Common myeloid progenitor, CD34-positive (primary cell): Measurements from ENCODE around the gene FAM53A.

Experiments used
- CTCF ChIA-PET: fragments of 350-600 bp; sonication (Branson Sonifier 250); formaldehyde crosslinking; loops from one replicate; lab custom pipeline; 2021; ENCODE audit warnings: antibody characterized with exemption; lab: Charles Lee
- POLR2A ChIA-PET: fragments of 350-600 bp; sonication (Branson Sonifier 250); formaldehyde crosslinking; loops from one replicate; lab custom pipeline; 2021; ENCODE audit warnings: antibody characterized with exemption; lab: Charles Lee
- DNase-seq, 3 donors: peaks; one replicate each; pipeline versions ENCODE4 v3.0.0 to v3.0.0-alpha.2; 2013
- H3K27ac ChIP-seq, 2 experiments: 1 replicate in 1 of 2; 2 replicates in 1 of 2; pipeline ENCODE4 v1.7.0; 2013; ENCODE audit warnings: inconsistent platforms in 2 of 2, low read length in 2 of 2, mild to moderate bottlenecking in 2 of 2, low read depth in 1 of 2, moderate library complexity in 1 of 2; ENCODE audit not compliant: severe bottlenecking in 2 of 2, insufficient read depth in 1 of 2, poor library complexity in 1 of 2
- H3K27me3 ChIP-seq, 5 experiments: replicated peaks in 2 of 5; 1 replicate in 3 of 5; 2 replicates in 2 of 5; pipeline versions ENCODE4 v1.6.1 to v1.7.0; 2013; ENCODE audit warnings: low read length in 4 of 5, mild to moderate bottlenecking in 2 of 5, moderate library complexity in 2 of 5, inconsistent platforms in 1 of 5; ENCODE audit not compliant: insufficient read depth in 5 of 5, control insufficient read depth in 4 of 5
- H3K36me3 ChIP-seq, 4 experiments: 1 replicate in 2 of 4; 2 replicates in 2 of 4; pipeline versions ENCODE4 v1.6.1 to v1.7.0; 2013; ENCODE audit warnings: low read length in 3 of 4, control low read depth in 1 of 4, mild to moderate bottlenecking in 1 of 4; ENCODE audit not compliant: control insufficient read depth in 4 of 4, insufficient read depth in 4 of 4
- H3K4me1 ChIP-seq, 4 experiments: 1 replicate in 3 of 4; 2 replicates in 1 of 4; pipeline versions ENCODE4 v1.6.1 to v1.7.1; 2013; ENCODE audit warnings: low read length in 3 of 4, mild to moderate bottlenecking in 3 of 4, control low read depth in 1 of 4, inconsistent platforms in 1 of 4, moderate library complexity in 1 of 4; ENCODE audit not compliant: control insufficient read depth in 4 of 4, insufficient read depth in 4 of 4; ENCODE audit errors: control extremely low read depth in 1 of 4
- H3K4me3 ChIP-seq, 7 experiments: 1 replicate in 4 of 7; 2 replicates in 3 of 7; pipeline versions ENCODE4 v1.5.1 to v1.7.0; 2013; ENCODE audit warnings: mild to moderate bottlenecking in 7 of 7, low read length in 6 of 7, moderate library complexity in 6 of 7, inconsistent platforms in 2 of 7, low read depth in 2 of 7, control low read depth in 1 of 7; ENCODE audit not compliant: insufficient read depth in 4 of 7, control insufficient read depth in 1 of 7; ENCODE audit errors: extremely low read depth in 1 of 7
- H3K9me3 ChIP-seq, 5 experiments: 1 replicate in 4 of 5; 2 replicates in 1 of 5; pipeline versions ENCODE4 v1.6.1 to v1.7.1; 2013; ENCODE audit warnings: low read length in 4 of 5, mild to moderate bottlenecking in 2 of 5, inconsistent platforms in 1 of 5, low read depth in 1 of 5, moderate library complexity in 1 of 5; ENCODE audit not compliant: control insufficient read depth in 4 of 5, insufficient read depth in 2 of 5; ENCODE audit errors: control extremely low read depth in 1 of 5
- WGBS: methylation state at CpG from one replicate; pipeline ENCODE4 v1.1.5; 2013; ENCODE audit not compliant: insufficient coverage; 5-methylcytosine and 5-hydroxymethylcytosine counted together

FAM53A gene

GRCh38 chr4:1660948-1661677 is 23.0 kb downstream of the FAM53A start:
- DNase-seq: no peak
- WGBS: 94% methylated on average over 15 of the region's 25 CpGs
- POLR2A ChIA-PET: no interaction called here
- Histone ChIP-seq H3K4me3 (no peak overlapping the region), H3K27me3 (no peaks in the 10 kb centered on the region), H3K36me3 (peaks cover 0 to 4% (median 1%) of the 10 kb centered on the region in 4 experiments), H3K9me3 (no peaks in the 10 kb centered on the region), H3K4me1 (no peaks in the 10 kb centered on the region), H3K27ac (no peak overlapping the region)
- CTCF ChIA-PET: interaction anchor here (0.9 kb wide), 1 partner anchor 32 kb away, joined by 3 read pairs; no protein-coding TSS in a partner anchor

GRCh38 chr4:1659104-1660043 is 24.7 kb downstream of the FAM53A start:
- CTCF ChIA-PET: interaction anchor here (1.2 kb wide), 1 partner anchor 307 kb away, joined by 3 read pairs; no protein-coding TSS in a partner anchor
- Histone ChIP-seq H3K27ac (no peak overlapping the region), H3K4me1 (no peaks in the 10 kb centered on the region), H3K4me3 (no peak overlapping the region), H3K27me3 (no peaks in the 10 kb centered on the region), H3K9me3 (no peaks in the 10 kb centered on the region), H3K36me3 (peaks cover 0 to 4% (median 1%) of the 10 kb centered on the region in 4 experiments)
- no peak for DNase-seq
- POLR2A ChIA-PET: no interaction called here
- WGBS: 96% methylated on average over 37 of the region's 39 CpGs

GRCh38 chr4:1658581-1658980 is 25.5 kb downstream of the FAM53A start:
- ChIA-PET CTCF (interaction anchor here (0.8 to 1.2 kb wide), 2 partner anchors 68 to 306 kb away, joined by 3 read pairs; no protein-coding TSS in a partner anchor), POLR2A (no interaction called here)
- Histone ChIP-seq H3K9me3 (no peaks in the 10 kb centered on the region), H3K27ac (no peak overlapping the region), H3K27me3 (no peaks in the 10 kb centered on the region), H3K4me3 (no peak overlapping the region), H3K4me1 (no peaks in the 10 kb centered on the region), H3K36me3 (peaks cover 0 to 4% (median 1%) of the 10 kb centered on the region in 4 experiments)
- WGBS: 99% methylated on average over 10 of the region's 12 CpGs
- no peak for DNase-seq

- POLR2A ChIA-PET: no interaction called here
- no peaks in the 10 kb centered on the region for H3K4me1 ChIP-seq
- WGBS: 96% methylated on average over 11 of the region's 12 CpGs
- CTCF ChIA-PET: interaction anchor here (0.8 to 1.2 kb wide), 2 partner anchors 68 to 305 kb away, joined by 3 read pairs; no protein-coding TSS in a partner anchor
- DNase-seq: no peak
- H3K27ac ChIP-seq: no peak overlapping the region
- H3K4me3 ChIP-seq: no peak overlapping the region
- H3K27me3 ChIP-seq: no peaks in the 10 kb centered on the region
- H3K36me3 ChIP-seq: peaks cover 0 to 4% (median 1%) of the 10 kb centered on the region in 4 experiments
- no peaks in the 10 kb centered on the region for H3K9me3 ChIP-seq
Observed at GRCh38 chr4:1658146-1658545, 26.0 kb downstream of the FAM53A start.

- CTCF ChIA-PET: no interaction called here
- Histone ChIP-seq H3K27ac (no peak overlapping the region), H3K4me1 (no peaks in the 10 kb centered on the region), H3K9me3 (no peaks in the 10 kb centered on the region), H3K36me3 (peaks cover 0 to 4% (median 1%) of the 10 kb centered on the region in 4 experiments), H3K4me3 (no peak overlapping the region), H3K27me3 (no peaks in the 10 kb centered on the region)
- DNase-seq: no peak
- 97% methylated on average over 18 of the region's 19 CpGs for WGBS
- POLR2A ChIA-PET: no interaction called here
Observed at GRCh38 chr4:1656986-1657385, 27.1 kb downstream of the FAM53A start.

GRCh38 chr4:1656132-1656531 is 28.0 kb downstream of the FAM53A start:
- ChIA-PET POLR2A (no interaction called here), CTCF (no interaction called here)
- no peaks in the 10 kb centered on the region for H3K27me3 ChIP-seq
- 98% methylated on average over 5 of the region's 5 CpGs for WGBS
- H3K9me3 ChIP-seq: no peaks in the 10 kb centered on the region
- H3K4me1 ChIP-seq: no peaks in the 10 kb centered on the region
- H3K4me3 ChIP-seq: no peak overlapping the region
- H3K36me3 ChIP-seq: peaks cover 0 to 1% (median 0%) of the 10 kb centered on the region in 4 experiments
- H3K27ac ChIP-seq: no peak overlapping the region
- DNase-seq: no peak
